ENCODE measurements around the gene R3HDM2. TPM values are rescaled to one million over a fixed set of nuclear protein-coding genes. Genes with fewer than 3 reads are reported as not detected.

The R3HDM2 gene
- total RNA-seq, 2 donors from 2014 or later, result 82.7 to 116 TPM

DNA sequence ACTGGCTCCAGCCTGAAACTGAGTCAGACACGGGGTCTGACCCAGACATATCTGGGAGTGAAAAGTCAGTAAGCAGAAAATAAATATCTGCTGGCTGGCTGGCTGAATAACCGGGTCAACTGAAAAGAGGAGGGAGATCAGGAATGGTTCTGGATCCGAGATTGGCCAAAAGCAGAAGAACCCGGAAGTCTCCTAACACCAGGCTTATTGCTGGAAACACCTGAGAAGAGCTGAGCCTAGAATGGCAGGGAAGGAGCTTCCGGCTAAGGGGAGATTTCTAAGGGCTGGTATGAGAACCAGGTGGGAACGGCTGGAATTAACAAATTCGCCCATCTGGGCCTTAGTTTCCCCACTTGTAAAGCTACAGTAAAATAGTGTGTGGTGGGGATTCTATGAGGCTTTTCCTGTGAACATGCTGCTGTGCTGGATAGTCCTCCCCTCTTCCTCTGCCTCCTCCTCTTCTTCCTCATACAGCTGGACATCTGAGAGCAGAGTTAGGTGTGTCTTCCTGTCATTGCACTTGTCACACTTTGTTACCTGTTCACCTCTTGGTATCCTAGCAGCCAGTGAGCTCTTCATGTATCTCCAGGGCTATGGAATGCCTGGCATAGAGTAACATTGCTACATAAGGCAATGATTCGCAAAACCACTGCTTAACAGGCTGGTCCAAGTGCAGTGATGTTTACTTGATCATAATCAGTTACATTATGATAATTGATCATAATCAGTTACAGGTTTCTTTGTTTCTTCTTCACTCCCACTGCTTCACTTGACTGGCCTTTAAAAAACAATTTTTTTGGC, 203.3 kb downstream of the R3HDM2 start:
- Mint-ChIP-seq H3K27me3 (ENCODE audit: insufficient read depth) (peaks cover 57% of the 10 kb centered on the region), H3K27ac (no peak overlapping the region), H3K9me3 (no peaks in the 10 kb centered on the region), H3K36me3 (ENCODE audit: low read depth) (peaks cover 18% of the 10 kb centered on the region), H3K4me1 (peaks cover 24% of the 10 kb centered on the region), H3K4me3 (peak overlapping the region; percentile 47)
- Histone ChIP-seq H3K27me3 (ENCODE audit: control insufficient read depth, insufficient read depth, low read length, poor library complexity, severe bottlenecking) (peaks cover 55% of the 10 kb centered on the region), H3K9ac (ENCODE audit: extremely low read depth, low read length, poor library complexity, severe bottlenecking) (no peak overlapping the region), H3K27ac (ENCODE audit: low read depth, low read length) (no peak overlapping the region), H3K36me3 (ENCODE audit: control insufficient read depth, insufficient read depth, low read length) (peaks cover 18% of the 10 kb centered on the region), H3K4me1 (ENCODE audit: control insufficient read depth, insufficient read depth, low read length) (peaks cover 10% of the 10 kb centered on the region), H3K4me3 (ENCODE audit: low read length) (peak overlapping the region; percentile 64), H3K9me3 (ENCODE audit: control insufficient read depth, low read length) (no peaks in the 10 kb centered on the region)
- WGBS, 2 experiments (ENCODE audit: insufficient coverage in 1 of 2, insufficient read length in 1 of 2), result 33 to 41% methylated on average over 4 to 8 of the region's 8 CpGs
- TF ChIP-seq, protein P1, sequence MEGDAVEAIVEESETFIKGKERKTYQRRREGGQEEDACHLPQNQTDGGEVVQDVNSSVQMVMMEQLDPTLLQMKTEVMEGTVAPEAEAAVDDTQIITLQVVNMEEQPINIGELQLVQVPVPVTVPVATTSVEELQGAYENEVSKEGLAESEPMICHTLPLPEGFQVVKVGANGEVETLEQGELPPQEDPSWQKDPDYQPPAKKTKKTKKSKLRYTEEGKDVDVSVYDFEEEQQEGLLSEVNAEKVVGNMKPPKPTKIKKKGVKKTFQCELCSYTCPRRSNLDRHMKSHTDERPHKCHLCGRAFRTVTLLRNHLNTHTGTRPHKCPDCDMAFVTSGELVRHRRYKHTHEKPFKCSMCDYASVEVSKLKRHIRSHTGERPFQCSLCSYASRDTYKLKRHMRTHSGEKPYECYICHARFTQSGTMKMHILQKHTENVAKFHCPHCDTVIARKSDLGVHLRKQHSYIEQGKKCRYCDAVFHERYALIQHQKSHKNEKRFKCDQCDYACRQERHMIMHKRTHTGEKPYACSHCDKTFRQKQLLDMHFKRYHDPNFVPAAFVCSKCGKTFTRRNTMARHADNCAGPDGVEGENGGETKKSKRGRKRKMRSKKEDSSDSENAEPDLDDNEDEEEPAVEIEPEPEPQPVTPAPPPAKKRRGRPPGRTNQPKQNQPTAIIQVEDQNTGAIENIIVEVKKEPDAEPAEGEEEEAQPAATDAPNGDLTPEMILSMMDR (conservative IDR thresholded peaks at IDR 0.05), result no peak
- DNase-seq, result no peak

DNA sequence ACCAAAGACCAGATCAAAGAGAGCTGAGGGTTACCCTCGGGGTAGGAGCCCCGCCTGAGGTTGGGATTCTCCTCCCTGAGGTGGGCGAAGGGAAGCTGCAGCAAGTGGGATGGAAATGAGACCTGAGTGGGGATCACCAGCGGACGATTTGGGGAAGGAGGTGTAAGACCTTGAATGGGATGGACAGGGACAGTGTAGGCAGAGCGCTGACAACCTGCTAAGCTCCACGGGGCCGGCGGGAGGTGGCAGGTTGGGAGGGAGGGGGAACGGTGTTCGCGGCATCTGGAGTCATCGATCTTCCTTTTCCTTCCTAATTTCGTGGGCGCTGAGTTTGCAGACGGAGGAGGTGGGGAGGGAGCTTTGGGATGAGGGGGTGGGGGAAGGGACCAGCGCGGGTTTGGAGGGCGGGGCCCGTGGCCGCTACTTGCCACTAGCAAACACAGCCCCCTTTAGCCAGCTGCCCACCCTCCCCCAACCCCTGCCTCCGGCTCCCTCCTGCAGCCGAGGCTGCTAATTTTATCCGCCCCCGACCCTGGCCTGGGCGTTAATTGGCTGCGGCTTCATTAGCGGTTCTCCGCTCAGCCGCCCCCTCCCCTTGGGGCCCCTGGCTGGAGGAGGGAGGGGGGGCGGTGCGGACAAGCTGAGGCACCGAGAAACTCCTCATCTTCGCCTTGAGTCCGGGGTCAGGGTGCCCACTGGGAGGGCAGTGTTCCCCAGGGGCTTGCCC, 204.1 kb downstream of the R3HDM2 start:
- DNase-seq, result peak; percentile 86
- Mint-ChIP-seq H3K27me3 (ENCODE audit: insufficient read depth) (peaks cover 65% of the 10 kb centered on the region), H3K27ac (no peak overlapping the region), H3K4me1 (peaks cover 30% of the 10 kb centered on the region), H3K9me3 (no peaks in the 10 kb centered on the region), H3K36me3 (ENCODE audit: low read depth) (peaks cover 11% of the 10 kb centered on the region), H3K4me3 (peak overlapping the region; percentile 47)
- Histone ChIP-seq H3K36me3 (ENCODE audit: control insufficient read depth, insufficient read depth, low read length) (peaks cover 10% of the 10 kb centered on the region), H3K27me3 (ENCODE audit: control insufficient read depth, insufficient read depth, low read length, poor library complexity, severe bottlenecking) (peaks cover 62% of the 10 kb centered on the region), H3K4me3 (ENCODE audit: low read length) (peak overlapping the region; percentile 64), H3K4me1 (ENCODE audit: control insufficient read depth, insufficient read depth, low read length) (peaks cover 10% of the 10 kb centered on the region), H3K9ac (ENCODE audit: extremely low read depth, low read length, poor library complexity, severe bottlenecking) (no peak overlapping the region), H3K9me3 (ENCODE audit: control insufficient read depth, low read length) (no peaks in the 10 kb centered on the region), H3K27ac (ENCODE audit: low read depth, low read length) (no peak overlapping the region)
- TF ChIP-seq, protein P1 (conservative IDR thresholded peaks at IDR 0.05), result no peak
- 4 to 10% methylated on average over 6 to 29 of the region's 35 CpGs for WGBS, 2 experiments (ENCODE audit: insufficient coverage in 1 of 2, insufficient read length in 1 of 2)

DNA sequence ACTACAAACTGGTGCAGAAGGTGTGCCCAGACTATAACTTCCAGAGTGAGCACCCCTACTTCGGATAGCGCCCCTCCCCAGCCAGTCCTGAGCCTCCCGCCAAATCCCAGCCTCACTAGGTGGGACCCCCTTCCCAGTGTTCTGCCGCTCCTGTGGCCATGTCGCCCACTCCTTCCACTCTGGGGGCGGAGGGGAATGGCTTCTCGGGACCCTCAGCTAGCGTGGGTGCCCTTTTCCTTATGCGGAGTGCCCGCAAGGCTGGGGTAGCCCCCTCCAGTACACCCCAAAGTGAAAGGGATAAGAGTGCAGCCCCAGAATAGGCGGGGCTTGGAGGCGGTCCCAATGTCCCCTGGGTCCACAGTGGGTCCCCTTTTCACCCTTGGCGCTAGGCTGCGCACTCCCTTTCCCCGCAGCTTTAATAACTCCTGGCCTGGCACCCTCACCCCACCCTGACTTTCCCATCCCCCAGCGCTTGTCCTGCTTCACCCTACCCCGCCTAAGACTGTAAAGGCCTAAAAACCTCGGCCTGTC, 205.1 kb downstream of the R3HDM2 start:
- peaks cover 6% of the 10 kb centered on the region for H3K36me3 Mint-ChIP-seq (ENCODE audit: low read depth)
- no peak overlapping the region for H3K27ac Mint-ChIP-seq
- H3K9me3 Mint-ChIP-seq, result no peaks in the 10 kb centered on the region
- TF ChIP-seq, protein P1 (conservative IDR thresholded peaks at IDR 0.05), result no peak
- peaks cover 75% of the 10 kb centered on the region for H3K27me3 Mint-ChIP-seq (ENCODE audit: insufficient read depth)
- Histone ChIP-seq H3K4me3 (ENCODE audit: low read length) (no peak overlapping the region), H3K27ac (ENCODE audit: low read depth, low read length) (no peak overlapping the region), H3K9ac (ENCODE audit: extremely low read depth, low read length, poor library complexity, severe bottlenecking) (no peak overlapping the region), H3K9me3 (ENCODE audit: control insufficient read depth, low read length) (no peaks in the 10 kb centered on the region), H3K27me3 (ENCODE audit: control insufficient read depth, insufficient read depth, low read length, poor library complexity, severe bottlenecking) (peaks cover 73% of the 10 kb centered on the region), H3K4me1 (ENCODE audit: control insufficient read depth, insufficient read depth, low read length) (peaks cover 5% of the 10 kb centered on the region), H3K36me3 (ENCODE audit: control insufficient read depth, insufficient read depth, low read length) (peaks cover under 1% of the 10 kb centered on the region)
- WGBS, 2 experiments (ENCODE audit: insufficient coverage in 1 of 2, insufficient read length in 1 of 2), result 59 to 67% methylated on average over 12 to 18 of the region's 18 CpGs
- H3K4me1 Mint-ChIP-seq, result peaks cover 33% of the 10 kb centered on the region
- no peak overlapping the region for H3K4me3 Mint-ChIP-seq
- DNase-seq, result no peak
